HG03025 (cell line): ENCODE measurements around the gene NAV3.

Experiments
- ATAC-seq: cut with Tn5 transposase; IDR thresholded peaks from one replicate; pipeline ENCODE4 v1.9.1; 2021; ENCODE audit warnings: mild to moderate bottlenecking, moderate library complexity; ENCODE audit not compliant: unreplicated experiment, low FRiP score

The NAV3 gene

GRCh38 chr12:78035901-78036606, 205.4 kb downstream of the NAV3 start:
- ATAC-seq = no peak

DNA sequence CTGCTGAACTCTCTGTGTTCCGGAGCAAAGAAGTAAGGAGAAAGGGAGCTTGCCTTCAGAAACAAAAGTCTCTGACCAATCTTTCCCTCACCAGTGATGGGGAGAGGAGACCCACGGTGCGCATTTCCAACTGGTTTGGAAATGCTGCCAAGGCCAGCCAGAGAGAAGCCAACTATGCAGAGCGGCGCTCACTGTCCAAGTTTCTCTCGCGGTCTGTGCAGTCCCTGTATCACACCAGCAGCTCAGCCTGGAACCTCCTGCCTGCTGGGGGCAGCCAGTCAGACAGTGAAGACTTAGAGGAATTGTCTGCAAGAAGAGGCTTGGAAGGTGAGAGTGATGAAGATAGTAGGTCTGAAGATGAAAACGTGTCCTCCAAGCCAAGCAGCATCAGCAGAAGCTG, 206.2 kb downstream of the NAV3 start:
- ATAC-seq = no peak

- ATAC-seq = no peak
These were observed 207.0 kb downstream of the NAV3 start for GRCh38 chr12:78037707-78038106.

GRCh38 chr12:78038541-78038940, 207.8 kb downstream of the NAV3 start:
- no peak for ATAC-seq

DNA sequence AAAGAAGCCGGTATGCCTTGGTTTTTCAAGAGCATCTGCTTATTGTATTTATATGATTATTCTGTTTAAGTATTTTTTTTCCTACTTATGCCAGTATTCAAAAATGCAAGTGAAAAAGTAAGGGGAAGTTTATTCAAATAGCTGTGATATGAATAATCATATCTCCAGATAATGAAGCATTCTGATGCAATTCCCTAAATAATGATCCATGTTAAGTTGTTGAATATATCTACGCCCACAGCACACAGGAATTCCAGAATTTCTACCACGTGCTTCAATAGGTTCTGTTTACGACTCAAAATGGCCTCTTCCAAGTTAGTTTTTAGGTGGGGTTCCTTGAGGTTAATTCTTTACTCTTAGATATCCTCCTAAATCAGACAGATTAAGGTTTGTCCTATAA, 208.3 kb downstream of the NAV3 start:
- no peak for ATAC-seq

DNA sequence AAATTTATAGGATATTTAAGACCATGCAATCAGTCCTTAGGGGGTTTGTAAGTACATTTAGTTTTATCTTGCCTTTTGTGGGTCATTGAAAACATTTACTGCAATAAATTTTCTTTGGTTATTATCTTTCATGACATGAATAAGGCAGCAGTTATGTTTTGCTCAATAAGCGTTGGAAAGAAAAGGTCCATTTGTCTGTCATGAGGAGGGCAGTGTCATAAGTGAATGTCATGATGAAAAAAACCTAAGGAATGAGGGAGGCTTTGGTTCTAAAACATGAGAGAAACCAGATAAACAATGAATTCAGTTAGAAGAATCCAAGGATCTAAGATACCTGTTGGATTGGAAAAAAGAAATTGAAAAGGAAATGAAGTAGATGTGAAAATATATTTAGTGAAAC, 209.4 kb downstream of the NAV3 start:
- ATAC-seq = no peak

DNA sequence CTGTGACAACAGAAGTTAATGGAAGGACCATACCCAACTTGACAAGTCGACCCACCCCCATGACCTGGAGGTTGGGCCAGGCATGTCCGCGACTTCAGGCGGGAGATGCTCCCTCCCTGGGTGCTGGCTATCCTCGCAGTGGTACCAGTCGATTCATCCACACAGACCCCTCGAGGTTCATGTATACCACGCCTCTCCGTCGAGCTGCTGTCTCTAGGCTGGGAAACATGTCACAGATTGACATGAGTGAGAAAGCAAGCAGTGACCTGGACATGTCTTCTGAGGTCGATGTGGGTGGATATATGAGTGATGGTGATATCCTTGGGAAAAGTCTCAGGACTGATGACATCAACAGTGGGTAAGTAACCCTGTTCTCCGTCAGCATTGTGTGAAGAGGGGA, 220.1 kb downstream of the NAV3 start:
- ATAC-seq = no peak

GRCh38 chr12:78055545-78055944, 224.9 kb downstream of the NAV3 start:
- ATAC-seq = no peak

GRCh38 chr12:78057075-78057474, 226.4 kb downstream of the NAV3 start:
- ATAC-seq = no peak

DNA sequence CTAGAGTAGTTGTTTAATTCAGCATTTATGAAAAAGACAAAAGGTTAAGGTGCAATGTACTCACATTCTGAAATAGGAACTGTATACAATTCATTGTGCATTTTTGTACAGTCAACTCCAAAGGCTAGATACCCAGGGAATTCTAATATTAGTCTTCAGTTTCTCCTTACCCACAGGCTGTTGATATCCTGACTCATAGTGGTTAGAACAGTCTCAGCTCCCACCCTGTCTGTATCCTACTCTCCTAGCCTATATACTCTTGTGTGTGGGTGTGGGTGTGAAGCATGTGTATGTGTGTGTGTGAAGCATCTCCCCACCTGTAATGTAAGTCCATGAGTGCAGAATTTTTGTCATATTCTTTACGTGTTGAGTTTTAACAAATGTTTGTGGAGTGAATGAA, 229.5 kb downstream of the NAV3 start:
- ATAC-seq = no peak

- no peak for ATAC-seq
These were observed 232.1 kb downstream of the NAV3 start for GRCh38 chr12:78062786-78063185.

GRCh38 chr12:78081590-78082314, 251.1 kb downstream of the NAV3 start:
- ATAC-seq = no peak

DNA sequence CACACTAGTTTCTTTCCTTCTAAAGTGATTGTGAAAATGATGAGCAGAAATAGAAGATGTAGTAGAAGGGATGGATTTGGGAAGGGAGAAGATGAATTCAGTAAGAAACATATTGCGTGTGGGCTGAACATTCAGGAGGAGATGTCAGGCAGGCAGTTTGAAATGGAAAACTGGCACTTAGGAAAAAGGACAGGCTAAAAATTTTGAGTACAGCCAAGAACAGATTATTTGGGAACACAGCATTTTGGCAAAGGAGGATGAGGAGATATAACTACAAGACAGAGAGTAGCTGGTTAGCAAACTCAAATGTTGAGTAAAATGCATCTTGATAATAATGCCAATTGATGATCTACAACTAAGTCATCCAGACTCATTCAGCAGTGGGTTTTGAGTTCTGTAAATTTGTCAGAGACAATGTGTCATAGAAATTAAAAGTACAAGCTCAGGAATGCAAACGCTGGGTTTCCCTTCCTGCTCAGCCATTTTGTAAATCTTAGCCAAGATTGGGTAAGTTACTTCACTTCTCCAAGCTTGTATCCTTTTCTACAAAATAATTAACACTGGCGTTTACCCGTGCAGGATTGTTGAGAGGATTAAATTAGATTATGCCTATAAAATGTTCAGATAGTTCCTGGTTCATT, 255.0 kb downstream of the NAV3 start:
- ATAC-seq = no peak

DNA sequence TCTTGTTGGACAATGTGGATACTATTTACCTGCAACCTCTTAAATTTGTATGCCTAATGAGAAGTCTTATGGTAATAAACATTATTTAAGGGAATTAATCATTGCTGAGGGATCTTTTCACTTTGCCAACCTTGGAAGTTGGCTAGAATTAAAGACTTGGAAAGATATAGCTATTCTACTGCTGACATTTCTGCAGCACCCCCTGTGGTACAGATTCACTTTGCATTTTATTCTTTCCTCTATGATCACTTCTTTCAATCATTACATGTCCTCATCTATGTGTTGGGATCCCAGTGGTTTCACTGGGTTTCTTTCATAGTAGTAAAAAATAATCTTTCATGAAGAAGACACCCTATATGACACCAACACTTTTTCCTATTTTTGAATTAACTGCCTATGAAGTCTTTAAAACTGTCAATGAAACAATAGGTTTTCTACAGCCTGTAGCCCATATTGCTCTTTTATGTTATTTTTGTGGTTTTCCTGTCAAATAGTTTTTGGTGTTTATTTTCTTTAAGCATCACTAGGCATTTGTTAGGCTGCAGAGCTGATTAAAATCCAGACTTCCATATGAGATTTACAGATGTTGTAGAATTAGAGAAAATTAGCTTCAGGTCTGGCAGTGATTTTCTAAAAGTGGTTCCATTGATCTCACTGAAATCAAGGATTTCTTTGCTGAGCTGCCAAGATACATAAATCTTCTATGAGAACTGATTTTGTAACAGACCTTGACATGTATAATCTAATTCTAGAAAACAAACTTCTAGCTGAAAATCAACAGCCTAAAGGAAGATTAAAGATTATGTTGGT, 256.1 kb downstream of the NAV3 start:
- ATAC-seq = no peak

- ATAC-seq = no peak
These were observed 256.6 kb downstream of the NAV3 start for GRCh38 chr12:78087363-78087675.

- no peak for ATAC-seq
These were observed 257.7 kb downstream of the NAV3 start for GRCh38 chr12:78088391-78088832.

DNA sequence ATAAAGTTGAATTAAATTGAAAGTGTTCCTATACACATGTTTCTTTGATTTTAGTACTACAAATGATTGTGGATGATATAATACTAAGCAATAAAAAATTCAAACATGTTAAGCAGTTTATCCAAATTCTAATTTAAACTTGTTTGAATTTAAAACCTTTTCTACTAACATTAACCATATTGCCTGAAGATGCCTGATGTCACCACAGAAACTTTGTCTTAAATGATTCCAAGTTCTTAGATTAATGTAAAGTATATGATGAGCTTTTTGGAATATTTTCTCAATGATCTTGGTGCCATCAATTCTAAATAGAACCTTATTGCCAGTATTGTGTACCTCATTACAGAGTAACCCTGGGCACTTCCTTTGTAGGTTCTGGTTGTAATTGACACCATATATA, 259.6 kb downstream of the NAV3 start:
- ATAC-seq = no peak

DNA sequence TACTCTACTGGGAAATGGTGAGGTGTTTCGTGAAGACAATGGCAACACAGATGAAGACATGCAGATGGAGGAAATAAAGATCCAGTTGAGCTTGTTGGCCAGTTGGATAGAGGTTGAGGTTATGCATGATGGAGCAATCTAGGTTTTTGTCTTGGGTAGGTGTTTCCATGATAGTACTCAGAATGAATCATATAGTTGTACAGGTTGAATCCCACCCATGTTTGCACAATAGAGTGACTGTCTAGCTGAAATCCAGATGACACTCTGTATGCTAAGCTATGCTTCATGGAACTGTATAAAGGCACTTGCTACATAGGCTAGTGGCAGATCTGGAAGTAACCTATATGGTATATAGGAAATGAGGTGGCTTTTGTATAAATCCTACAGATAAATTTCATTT, 264.9 kb downstream of the NAV3 start:
- no peak for ATAC-seq

DNA sequence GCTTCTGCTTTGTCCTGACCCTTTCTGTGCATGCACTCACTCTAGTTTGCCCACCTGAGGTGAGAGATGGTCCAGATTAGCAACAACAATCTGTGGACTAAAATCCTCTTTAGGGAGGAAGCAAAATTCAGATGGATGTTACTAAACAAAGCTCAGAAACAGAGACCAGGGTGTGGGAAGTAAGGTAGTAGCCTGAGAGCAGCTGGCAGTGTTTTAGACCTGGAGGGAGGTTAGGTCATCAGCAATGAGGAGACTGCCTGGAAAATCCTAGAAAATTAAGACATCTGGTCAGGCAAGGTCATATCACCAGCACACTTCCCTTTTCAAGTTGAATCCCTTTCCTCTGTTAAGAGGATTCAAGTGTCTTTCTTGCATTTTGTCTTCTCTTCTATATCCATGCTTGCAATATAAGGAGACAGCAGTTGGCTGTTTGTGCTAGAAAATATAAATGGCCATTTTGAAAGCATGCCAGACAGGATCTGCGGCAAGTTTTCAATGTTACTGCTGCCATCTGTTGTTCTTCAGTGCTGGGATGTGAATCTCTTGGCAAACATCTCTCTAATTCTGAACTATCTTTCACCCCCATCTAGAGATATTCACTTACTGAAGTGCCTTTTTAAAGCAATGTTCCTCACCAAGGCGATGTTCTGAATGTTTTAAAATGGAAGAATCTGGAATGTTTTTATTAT, 266.4 kb downstream of the NAV3 start:
- ATAC-seq = no peak

DNA sequence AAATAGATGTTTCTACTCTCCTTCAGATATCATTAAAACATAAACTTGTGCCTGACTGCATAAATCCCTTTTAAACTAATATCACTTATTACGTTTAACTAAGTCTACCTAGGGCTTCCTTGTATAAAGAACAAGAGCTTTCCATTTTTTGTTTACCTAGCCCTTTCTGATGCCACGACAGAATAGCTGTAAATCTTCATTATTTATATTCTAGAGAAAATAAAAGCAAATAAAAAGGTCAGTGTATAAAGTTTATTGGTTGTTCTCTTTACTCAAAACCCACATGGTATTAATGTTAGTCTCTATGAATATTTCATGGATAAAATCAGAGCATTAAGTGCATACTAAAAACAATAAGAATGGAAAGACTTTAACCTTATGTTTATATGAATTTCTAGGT, 269.1 kb downstream of the NAV3 start:
- ATAC-seq = no peak
